CD4-positive, alpha-beta T cell (primary cell): ENCODE data around the gene GFPT2. TPM values are rescaled to one million over a fixed set of nuclear protein-coding genes. Genes with fewer than 3 reads are reported as not detected.

ENCODE experiments used
- ATAC-seq: fragments of 200-7000 bp; cut with Tn5 transposase; one replicate; pipeline ENCODE4 v1.10.0; 2022; ENCODE audit warnings: mild to moderate bottlenecking; ENCODE audit not compliant: poor library complexity
- CTCF ChIA-PET: fragments of 350-600 bp; sonication (Branson Sonifier 250); formaldehyde crosslinking; loops from one replicate; lab custom pipeline; 2021; ENCODE audit warnings: antibody characterized with exemption, inconsistent platforms; lab: Charles Lee
- POLR2A ChIA-PET: fragments of 350-600 bp; sonication (Branson Sonifier 250); formaldehyde crosslinking; loops from one replicate; lab custom pipeline; 2021; ENCODE audit warnings: antibody characterized with exemption, inconsistent platforms; lab: Charles Lee
- DNase-seq, 14 experiments: peaks; one replicate each; pipeline ENCODE4 v3.0.0-alpha.2; 2013 to 2020; ENCODE audit warnings: mixed read lengths in 2 of 14
- H3K27ac ChIP-seq, 2 donors: one replicate each; pipeline versions ENCODE4 v1.5.1 to v1.7.0; 2013; ENCODE audit warnings: low read length in 2 of 2, low read depth in 1 of 2, mild to moderate bottlenecking in 1 of 2
- H3K27me3 ChIP-seq, 2 experiments: 1 replicate in 1 of 2; 2 replicates in 1 of 2; pipeline versions ENCODE4 v1.6.1 to v1.7.0; 2013; ENCODE audit warnings: low read length in 2 of 2, control low read depth in 1 of 2, mild to moderate bottlenecking in 1 of 2, moderate library complexity in 1 of 2; ENCODE audit not compliant: insufficient read depth in 2 of 2, control insufficient read depth in 1 of 2
- H3K36me3 ChIP-seq: one replicate; pipeline ENCODE4 v1.6.1; 2013; ENCODE audit warnings: low read length, control low read depth; ENCODE audit not compliant: insufficient read depth
- H3K4me1 ChIP-seq: one replicate; pipeline ENCODE4 v1.6.1; 2013; ENCODE audit warnings: low read length, control low read depth; ENCODE audit not compliant: insufficient read depth
- H3K4me3 ChIP-seq: one replicate; pipeline ENCODE4 v1.5.1; 2013; ENCODE audit warnings: mild to moderate bottlenecking, low read length, moderate library complexity
- H3K9me3 ChIP-seq, 2 experiments: 1 replicate in 1 of 2; 2 replicates in 1 of 2; pipeline versions ENCODE4 v1.6.1 to v1.7.0; 2013; ENCODE audit warnings: low read length in 2 of 2, mild to moderate bottlenecking in 2 of 2, control low read depth in 1 of 2, moderate library complexity in 1 of 2; ENCODE audit not compliant: control insufficient read depth in 1 of 2, insufficient read depth in 1 of 2
- H3K27ac Mint-ChIP-seq: one replicate; pipeline ENCODE4 v1.8.0; 2020; ENCODE audit warnings: mixed read lengths
- H3K27me3 Mint-ChIP-seq: one replicate; pipeline ENCODE4 v1.8.0; 2021; ENCODE audit warnings: mixed read lengths
- H3K36me3 Mint-ChIP-seq: one replicate; pipeline ENCODE4 v1.8.0; 2021; ENCODE audit warnings: low read depth, mixed read lengths
- H3K4me1 Mint-ChIP-seq: one replicate; pipeline ENCODE4 v1.8.0; 2021; ENCODE audit warnings: low read depth, mixed read lengths
- H3K4me3 Mint-ChIP-seq: one replicate; pipeline ENCODE4 v1.8.0; 2020; ENCODE audit warnings: mild to moderate bottlenecking, mixed read lengths
- H3K9me3 Mint-ChIP-seq: one replicate; pipeline ENCODE4 v1.8.0; 2020; ENCODE audit warnings: mixed read lengths
- CTCF ChIP-seq: fragments of 200-600 bp; IDR thresholded peaks from one replicate; pipeline ENCODE4 v1.8.0; 2022; ENCODE audit warnings: antibody characterized with exemption, mild to moderate bottlenecking
- intact Hi-C, 2 experiments: fragments of 100-400 bp; cut with DNase I in 1 of 2; cut with micrococcal nuclease in 1 of 2; formaldehyde crosslinking; loops; one replicate each; pipeline versions ENCODE4 v1.15.1 to v1.9.0; 2023 to 2025; cut with DNase I, micrococcal nuclease
- total RNA-seq, 174 experiments: library from RNA in 2 of 174; stranded (reverse) in 2 of 174; gene quantifications; one replicate each; pipeline ENCODE4 v1.2.3 and lab custom pipeline; 2021 to 2026

The GFPT2 gene
- total RNA-seq, 2 experiments from 2014 or later, result 1.1 to 1.5 TPM

- Histone ChIP-seq H3K4me1 (no peaks in the 10 kb centered on the region), H3K27ac (no peak overlapping the region), H3K4me3 (no peak overlapping the region), H3K36me3 (peaks cover 69% of the 10 kb centered on the region), H3K27me3 (no peaks in the 10 kb centered on the region), H3K9me3 (peaks cover 73 to 97% of the 10 kb centered on the region in 2 experiments)
- H3K4me3 Mint-ChIP-seq, result no peak overlapping the region
- ATAC-seq, result no peak
- no peaks in the 10 kb centered on the region for H3K4me1 Mint-ChIP-seq
- intact Hi-C loops, result no loop called here
- ChIA-PET POLR2A (interaction anchor here (0.6 kb wide), 1 partner anchor 34 kb away, joined by 4 read pairs; no protein-coding TSS in a partner anchor), CTCF (no interaction called here)
- H3K36me3 Mint-ChIP-seq, result peaks cover 100% of the 10 kb centered on the region
- no peak overlapping the region for H3K27ac Mint-ChIP-seq
- TF ChIP-seq CTCF, result no peak
- no peaks in the 10 kb centered on the region for H3K27me3 Mint-ChIP-seq
- DNase-seq, result no peak
- peaks cover 20% of the 10 kb centered on the region for H3K9me3 Mint-ChIP-seq
These were observed 93.9 kb downstream of the GFPT2 start for GRCh38 chr5:180259260-180259611.

- Mint-ChIP-seq H3K9me3 (peaks cover 9% of the 10 kb centered on the region), H3K4me3 (no peak overlapping the region), H3K27me3 (no peaks in the 10 kb centered on the region), H3K4me1 (no peaks in the 10 kb centered on the region), H3K27ac (no peak overlapping the region), H3K36me3 (peaks cover 100% of the 10 kb centered on the region)
- peaks cover 51% of the 10 kb centered on the region for H3K36me3 ChIP-seq
- H3K4me3 ChIP-seq, result no peak overlapping the region
- ChIA-PET POLR2A (no interaction called here), CTCF (no interaction called here)
- intact Hi-C loops, result no loop called here
- H3K9me3 ChIP-seq, result peaks cover 84 to 91% of the 10 kb centered on the region in 2 experiments
- no peaks in the 10 kb centered on the region for H3K27me3 ChIP-seq
- no peak for TF ChIP-seq CTCF
- H3K4me1 ChIP-seq, result no peaks in the 10 kb centered on the region
- no peak overlapping the region for H3K27ac ChIP-seq
- DNase-seq (no peak), ATAC-seq (no peak)
These were observed 99.9 kb downstream of the GFPT2 start for GRCh38 chr5:180253036-180253824.

GRCh38 chr5:180251887-180252286, 101.2 kb downstream of the GFPT2 start:
- H3K9me3 Mint-ChIP-seq, result peaks cover 9% of the 10 kb centered on the region
- H3K4me1 ChIP-seq, result no peaks in the 10 kb centered on the region
- intact Hi-C loops, result no loop called here
- H3K36me3 Mint-ChIP-seq, result peaks cover 100% of the 10 kb centered on the region
- H3K27ac ChIP-seq, result no peak overlapping the region
- no peaks in the 10 kb centered on the region for H3K4me1 Mint-ChIP-seq
- ChIA-PET CTCF (no interaction called here), POLR2A (no interaction called here)
- TF ChIP-seq CTCF, result no peak
- no peaks in the 10 kb centered on the region for H3K27me3 Mint-ChIP-seq
- H3K27me3 ChIP-seq, result no peaks in the 10 kb centered on the region
- ATAC-seq (no peak), DNase-seq (no peak)
- H3K4me3 ChIP-seq, result no peak overlapping the region
- no peak overlapping the region for H3K4me3 Mint-ChIP-seq
- H3K27ac Mint-ChIP-seq, result no peak overlapping the region
- H3K36me3 ChIP-seq, result peaks cover 51% of the 10 kb centered on the region
- peaks cover 81 to 98% of the 10 kb centered on the region in 2 experiments for H3K9me3 ChIP-seq
